Measurements from ENCODE around the gene COG3.

Gene COG3

GRCh38 chr13:45529758-45530157, 65.0 kb downstream of the COG3 start:
- H3K4me1 ChIP-seq (ENCODE audit: control insufficient read depth in 1 of 2, insufficient read depth in 1 of 2, low read depth in 1 of 2, low read length in 1 of 2) = no peaks in the 10 kb centered on the region
- H3K36me3 ChIP-seq = peaks cover 95% of the 10 kb centered on the region
- no peaks in the 10 kb centered on the region for H3K9me3 ChIP-seq
- H3K27me3 ChIP-seq = no peaks in the 10 kb centered on the region
- no peak overlapping the region for H3K27ac ChIP-seq
- TF ChIP-seq CTCF (IDR thresholded peaks at IDR 0.05) = no peak
- no peak overlapping the region for H3K4me3 ChIP-seq (ENCODE audit: low read depth in 1 of 2, low read length in 1 of 2)

DNA sequence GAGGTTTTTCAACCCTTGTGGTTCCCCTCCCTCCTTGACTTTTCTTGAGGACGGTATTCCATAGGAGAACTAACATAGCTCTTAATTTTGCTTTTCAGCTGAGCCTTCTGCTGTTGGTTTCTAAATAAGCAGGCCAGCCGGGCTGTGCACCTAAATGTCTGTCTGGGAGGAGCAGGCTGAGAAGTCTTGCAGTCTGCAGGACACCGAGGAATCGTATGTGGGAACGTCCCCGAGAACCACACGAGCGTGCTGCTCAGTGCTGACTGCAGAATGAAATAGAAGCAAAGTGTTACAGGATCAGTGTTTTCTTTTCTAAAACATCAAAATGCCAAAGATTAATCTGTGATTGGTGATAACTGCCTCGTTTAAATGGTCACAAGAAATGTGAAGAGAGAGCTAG, 69.9 kb downstream of the COG3 start:
- Histone ChIP-seq H3K36me3 (peaks cover 77% of the 10 kb centered on the region), H3K27me3 (no peaks in the 10 kb centered on the region), H3K27ac (no peak overlapping the region), H3K4me3 (ENCODE audit: low read depth in 1 of 2, low read length in 1 of 2) (no peak overlapping the region), H3K4me1 (ENCODE audit: control insufficient read depth in 1 of 2, insufficient read depth in 1 of 2, low read depth in 1 of 2, low read length in 1 of 2) (no peaks in the 10 kb centered on the region), H3K9me3 (no peaks in the 10 kb centered on the region)
- no peak for TF ChIP-seq CTCF (IDR thresholded peaks at IDR 0.05)

GRCh38 chr13:45536224-45536623, 71.5 kb downstream of the COG3 start:
- no peak for TF ChIP-seq CTCF (IDR thresholded peaks at IDR 0.05)

DNA sequence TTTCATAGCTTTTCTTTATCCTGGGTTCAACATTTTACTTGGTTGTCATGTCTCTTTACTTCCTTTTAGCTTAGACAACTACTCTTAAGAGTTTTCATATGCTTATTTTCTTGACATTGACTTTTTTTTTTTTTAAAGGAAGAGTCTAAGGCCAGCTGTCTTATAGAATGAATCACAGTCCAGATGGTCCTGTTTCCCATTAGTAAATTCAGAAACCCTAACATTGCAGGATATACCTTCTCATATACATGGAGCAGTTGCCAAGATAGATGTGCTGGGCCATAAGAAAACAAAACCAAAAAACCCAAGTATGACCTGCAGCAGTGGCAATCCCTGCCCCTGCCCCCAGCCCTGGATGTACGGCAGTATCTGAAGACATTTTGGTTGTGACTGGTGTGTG, 72.8 kb downstream of the COG3 start:
- no peak overlapping the region for H3K27ac ChIP-seq
- H3K4me3 ChIP-seq (ENCODE audit: low read depth in 1 of 2, low read length in 1 of 2) = no peak overlapping the region
- H3K36me3 ChIP-seq = peaks cover 50% of the 10 kb centered on the region
- no peaks in the 10 kb centered on the region for H3K9me3 ChIP-seq
- no peaks in the 10 kb centered on the region for H3K27me3 ChIP-seq
- no peak for TF ChIP-seq CTCF (IDR thresholded peaks at IDR 0.05)
- H3K4me1 ChIP-seq (ENCODE audit: control insufficient read depth in 1 of 2, insufficient read depth in 1 of 2, low read depth in 1 of 2, low read length in 1 of 2) = no peaks in the 10 kb centered on the region

More at GRCh38 chr13:45536224-45536623, 71.5 kb downstream of the COG3 start:
- Histone ChIP-seq H3K27me3 (no peaks in the 10 kb centered on the region), H3K9me3 (no peaks in the 10 kb centered on the region), H3K4me3 (ENCODE audit: low read depth in 1 of 2, low read length in 1 of 2) (no peak overlapping the region), H3K27ac (no peak overlapping the region), H3K36me3 (peaks cover 61% of the 10 kb centered on the region), H3K4me1 (ENCODE audit: control insufficient read depth in 1 of 2, insufficient read depth in 1 of 2, low read depth in 1 of 2, low read length in 1 of 2) (no peaks in the 10 kb centered on the region)

DNA sequence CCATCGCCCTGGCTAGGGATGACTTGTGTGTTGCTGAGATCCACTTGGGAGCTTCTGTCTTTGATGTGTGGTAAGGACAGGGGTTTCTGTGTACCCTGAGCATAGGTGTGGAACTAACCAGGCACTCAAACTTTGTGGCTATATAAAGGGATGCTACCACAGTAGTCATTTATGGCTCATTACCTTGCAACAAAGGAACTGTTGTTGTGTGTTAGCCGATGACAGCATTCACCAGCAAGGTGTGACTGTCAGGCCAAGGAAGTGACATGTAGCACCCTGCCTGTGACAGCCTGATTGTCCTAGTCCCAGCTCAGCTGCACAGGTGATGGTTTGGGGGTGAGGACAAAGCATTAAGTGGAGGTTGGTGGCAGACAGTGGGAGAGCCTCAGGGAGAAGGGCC, 73.6 kb downstream of the COG3 start:
- Histone ChIP-seq H3K9me3 (no peaks in the 10 kb centered on the region), H3K4me1 (ENCODE audit: control insufficient read depth in 1 of 2, insufficient read depth in 1 of 2, low read depth in 1 of 2, low read length in 1 of 2) (no peaks in the 10 kb centered on the region), H3K36me3 (peaks cover 41% of the 10 kb centered on the region), H3K4me3 (ENCODE audit: low read depth in 1 of 2, low read length in 1 of 2) (no peak overlapping the region), H3K27me3 (no peaks in the 10 kb centered on the region), H3K27ac (no peak overlapping the region)
- no peak for TF ChIP-seq CTCF (IDR thresholded peaks at IDR 0.05)

DNA sequence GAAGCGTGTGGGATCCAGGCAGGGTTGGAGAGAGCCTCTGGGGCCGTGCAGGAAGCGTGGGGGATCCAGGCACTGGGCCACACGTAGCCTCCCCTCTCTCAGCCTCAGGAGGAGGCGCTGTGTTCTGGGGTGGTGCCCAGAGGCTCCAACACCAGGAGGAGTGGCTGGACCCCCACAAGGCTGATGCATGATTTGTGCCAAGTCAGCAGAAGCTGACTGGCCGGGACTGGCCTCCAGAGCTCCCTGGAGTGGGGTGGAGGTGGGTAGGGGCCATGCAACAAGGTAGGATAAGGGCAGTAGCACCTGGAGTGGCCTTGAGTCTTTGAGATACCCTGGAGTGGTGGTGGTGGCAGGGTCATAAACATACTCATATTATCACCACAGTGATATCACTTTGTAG, 75.5 kb downstream of the COG3 start:
- H3K9me3 ChIP-seq = no peaks in the 10 kb centered on the region

More for the DNA sequence above, 75.5 kb downstream of the COG3 start:
- H3K4me3 ChIP-seq (ENCODE audit: low read depth in 1 of 2, low read length in 1 of 2) = no peak overlapping the region
- H3K27ac ChIP-seq = no peak overlapping the region
- TF ChIP-seq CTCF (IDR thresholded peaks at IDR 0.05) = no peak
- H3K4me1 ChIP-seq (ENCODE audit: control insufficient read depth in 1 of 2, insufficient read depth in 1 of 2, low read depth in 1 of 2, low read length in 1 of 2) = no peaks in the 10 kb centered on the region
- H3K27me3 ChIP-seq = no peaks in the 10 kb centered on the region
- peaks cover 23% of the 10 kb centered on the region for H3K36me3 ChIP-seq
